HCT116 (cell line): Measurements from ENCODE around the gene MYO1F. TPM values are rescaled to one million over a fixed set of nuclear protein-coding genes. Genes with fewer than 3 reads are reported as not detected.

ENCODE experiments used
- ATAC-seq: fragments of 200-7000 bp; cut with Tn5 transposase; 2 replicates; pipeline ENCODE4 v1.9.1; 2020; ENCODE audit warnings: mild to moderate bottlenecking, moderate library complexity
- BruUV-seq: library from RNA; stranded (reverse); fragments of 400-500 nt; replicated peaks from 2 replicates; lab custom pipeline; 2021; lab: Mats Ljungman, UMichigan
- CTCF ChIA-PET: fragments of 300-600 bp; sonication (Branson Sonifier 250); formaldehyde crosslinking; loops from one replicate; lab custom pipeline; 2021; ENCODE audit warnings: antibody characterized with exemption; lab: Charles Lee
- POLR2A ChIA-PET: fragments of 300-600, 350-600 bp; sonication (Branson Sonifier 250); formaldehyde crosslinking; loops from one replicate; lab custom pipeline; 2021; ENCODE audit warnings: antibody characterized with exemption; lab: Charles Lee
- RAD21 ChIA-PET, 2 experiments: fragments of 300-600 bp; sonication (Branson Sonifier 250); formaldehyde crosslinking; loops; one replicate each; lab custom pipeline; 2023; ENCODE audit warnings: low total read pairs in 2 of 2; ENCODE audit not compliant: uncharacterized antibody in 2 of 2, unreplicated experiment in 2 of 2, low non-redundant PET in 1 of 2; lab: Charles Lee
- DNase-seq: peaks from one replicate; pipeline ENCODE4 v3.0.0-alpha.2; 2010; ENCODE audit warnings: low read depth, low spot score
- H2AFZ ChIP-seq: fragments of 200-600 bp; shearing (Covaris generic), sonication (generic); 2 replicates; pipeline ENCODE4 v1.6.1; 2017; ENCODE audit warnings: low read depth, mixed run types, mixed read lengths, antibody characterized with exemption, low read length; ENCODE audit not compliant: poor library complexity, severe bottlenecking
- H3K27ac ChIP-seq: 2 replicates; pipeline ENCODE4 v1.5.1; 2012; ENCODE audit warnings: low read depth, low read length
- H3K27me3 ChIP-seq: fragments of 200-600 bp; sonication (generic); 2 replicates; pipeline ENCODE4 v1.6.1; 2016; ENCODE audit warnings: mixed run types, low read length, mixed read lengths; ENCODE audit not compliant: insufficient read depth
- H3K36me3 ChIP-seq, 2 experiments: fragments of 200-500 bp in 1 of 2; fragments of 200-600 bp in 1 of 2; sonication (Bioruptor generic) in 1 of 2; sonication (generic) in 1 of 2; 2 replicates each; pipeline versions ENCODE4 v1.5.1 to v1.6.1; 2014 to 2016; ENCODE audit warnings: low read length in 2 of 2, inconsistent platforms in 1 of 2, mixed read lengths in 1 of 2, mixed run types in 1 of 2; ENCODE audit not compliant: insufficient read depth in 2 of 2, control insufficient read depth in 1 of 2
- H3K4me1 ChIP-seq, 2 experiments: fragments of 200-600 bp in 1 of 2; sonication (generic) in 1 of 2; 2 replicates each; pipeline versions ENCODE4 v1.5.1 to v1.6.1; 2012 to 2017; ENCODE audit warnings: low read length in 2 of 2, inconsistent platforms in 1 of 2, mild to moderate bottlenecking in 1 of 2, mixed read lengths in 1 of 2, mixed run types in 1 of 2, moderate library complexity in 1 of 2; ENCODE audit not compliant: insufficient read depth in 2 of 2, control insufficient read depth in 1 of 2
- H3K4me2 ChIP-seq: fragments of 200-600 bp; sonication (generic); 2 replicates; pipeline ENCODE4 v1.6.1; 2017; ENCODE audit warnings: mixed run types, low read length, mixed read lengths
- H3K4me3 ChIP-seq, 2 experiments: fragments of 200-600 bp in 1 of 2; sonication (generic) in 1 of 2; replicated peaks in 1 of 2; 2 replicates each; pipeline ENCODE4 v1.5.1; 2011 to 2016; ENCODE audit warnings: low read length in 2 of 2, control low read depth in 1 of 2, low read depth in 1 of 2, mild to moderate bottlenecking in 1 of 2, mixed read lengths in 1 of 2, mixed run types in 1 of 2
- H3K79me2 ChIP-seq: fragments of 200-600 bp; sonication (generic); 2 replicates; pipeline ENCODE4 v1.6.1; 2017; ENCODE audit warnings: mild to moderate bottlenecking, mixed run types, low read length, moderate library complexity, mixed read lengths; ENCODE audit not compliant: insufficient read depth
- H3K9ac ChIP-seq: fragments of 200-600 bp; sonication (generic); 2 replicates; pipeline ENCODE4 v1.6.1; 2016; ENCODE audit warnings: low read length, mixed read lengths
- H3K9me2 ChIP-seq: fragments of 200-600 bp; sonication (generic), shearing (Covaris generic); 2 replicates; pipeline ENCODE4 v1.6.1; 2017; ENCODE audit warnings: mixed run types, mild to moderate bottlenecking, moderate library complexity; ENCODE audit not compliant: insufficient read depth
- H3K9me3 ChIP-seq, 2 experiments: fragments of 200-500 bp in 1 of 2; fragments of 200-600 bp in 1 of 2; sonication (Bioruptor generic) in 1 of 2; sonication (generic) in 1 of 2; 2 replicates each; pipeline ENCODE4 v1.6.1; 2014 to 2017; ENCODE audit warnings: low read length in 2 of 2, mixed read lengths in 2 of 2, inconsistent platforms in 1 of 2, low read depth in 1 of 2, mild to moderate bottlenecking in 1 of 2, mixed run types in 1 of 2, moderate library complexity in 1 of 2; ENCODE audit not compliant: control insufficient read depth in 1 of 2, insufficient read depth in 1 of 2
- H4K20me1 ChIP-seq: fragments of 200-600 bp; sonication (generic), shearing (Covaris generic); 2 replicates; pipeline ENCODE4 v1.6.1; 2017; ENCODE audit warnings: mixed run types, mild to moderate bottlenecking, moderate library complexity; ENCODE audit not compliant: insufficient read depth
- CBX3 ChIP-seq: IDR thresholded peaks from 2 replicates; pipeline ENCODE4 v1.6.1; 2012; ENCODE audit warnings: low read depth
- CEBPB ChIP-seq: IDR thresholded peaks from 2 replicates; pipeline ENCODE4 v1.6.1; 2012; ENCODE audit warnings: low read depth
- EGR1 ChIP-seq: IDR thresholded peaks from 2 replicates; pipeline ENCODE4 v1.6.1; 2012; ENCODE audit warnings: low read depth
- JUND ChIP-seq: IDR thresholded peaks from 2 replicates; pipeline ENCODE4 v1.6.1; 2012
- MAX ChIP-seq: IDR thresholded peaks from 2 replicates; pipeline ENCODE4 v1.6.1; 2012
- POLR2A ChIP-seq: IDR thresholded peaks from 2 replicates; pipeline ENCODE4 v1.7.0; 2011; ENCODE audit warnings: borderline replicate concordance; ENCODE audit not compliant: insufficient read depth, insufficient read length; ENCODE audit errors: extremely low read depth
- POLR2AphosphoS5 ChIP-seq: IDR thresholded peaks from 2 replicates; pipeline ENCODE4 v1.6.1; 2011; ENCODE audit warnings: mild to moderate bottlenecking, low read depth, low read length, moderate library complexity
- SIN3A ChIP-seq: IDR thresholded peaks from 2 replicates; pipeline ENCODE4 v1.6.1; 2012; ENCODE audit warnings: low read depth
- SRF ChIP-seq: IDR thresholded peaks from 2 replicates; pipeline ENCODE4 v1.6.1; 2012; ENCODE audit warnings: low read depth
- ZFX ChIP-seq: fragments of 450-650 bp; IDR thresholded peaks from 2 replicates; pipeline ENCODE4 v1.6.1; 2017
- ZNF274 ChIP-seq: fragments of 200-500 bp; sonication (Bioruptor generic); IDR thresholded peaks from 2 replicates; pipeline ENCODE4 v1.6.1; 2014; ENCODE audit warnings: mild to moderate bottlenecking, low read depth, low read length, inconsistent platforms
- intact Hi-C: fragments of 100-400 bp; cut with micrococcal nuclease; formaldehyde crosslinking; loops from 2 replicates; pipeline ENCODE4 v1.10.0; 2022
- total RNA-seq: library from RNA; stranded (reverse); gene quantifications from one replicate; pipeline ENCODE4 v1.2.1, GENCODE V29; 2021; ENCODE audit not compliant: unreplicated experiment
- TF ChIP-seq, protein P1 (sequence below), 3 experiments: fragments of 200-600 bp in 1 of 3; sonication (generic) in 1 of 3; IDR thresholded peaks in 2 of 3; conservative IDR thresholded peaks in 1 of 3; 2 replicates each; pipeline ENCODE4 v1.5.1; 2012 to 2017; ENCODE audit warnings: low read depth in 2 of 3, low read length in 2 of 3, antibody characterized with exemption in 1 of 3, borderline replicate concordance in 1 of 3, control low read depth in 1 of 3, mild to moderate bottlenecking in 1 of 3, mixed read lengths in 1 of 3, mixed run types in 1 of 3, moderate library complexity in 1 of 3; ENCODE audit not compliant: insufficient read depth in 1 of 3
- TF ChIP-seq, protein P2 (sequence below): IDR thresholded peaks from 2 replicates; pipeline ENCODE4 v1.6.1; 2012

Gene MYO1F
- total RNA-seq, 1 experiment from 2014 or later = 0.39 TPM

DNA sequence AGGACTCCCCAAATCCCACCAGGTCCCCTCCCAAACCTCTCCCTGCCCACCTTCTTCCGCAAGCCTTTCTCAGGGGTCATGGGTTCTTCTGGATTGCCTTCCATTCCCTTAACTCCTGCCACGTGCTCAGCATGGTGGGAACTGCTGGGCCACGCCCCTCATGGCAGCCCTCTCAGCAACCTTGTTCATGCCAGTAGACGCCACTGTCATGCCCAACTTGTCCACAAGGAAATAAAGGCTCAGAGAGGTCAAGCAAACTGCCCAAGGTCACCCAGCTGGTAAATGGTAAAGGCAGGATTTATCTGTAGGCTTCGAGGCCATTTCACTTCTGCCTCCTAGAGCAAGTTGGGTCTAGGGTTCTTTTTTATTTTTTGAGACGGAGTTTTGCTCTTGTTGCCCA, 85.7 kb downstream of the MYO1F start:
- H3K9ac ChIP-seq = no peak overlapping the region
- H3K9me3 ChIP-seq = no peaks in the 10 kb centered on the region
- RAD21 ChIA-PET = no interaction called here
- peaks cover 0 to 3% of the 10 kb centered on the region in 2 experiments; a peak in 1 of 4 replicates for H3K4me1 ChIP-seq
- DNase-seq (no peak), ATAC-seq (peak; percentile 51; the same call in 1 of the 2 replicates)
- POLR2A ChIA-PET = no interaction called here
- no peak overlapping the region for H3K4me2 ChIP-seq
- intact Hi-C loops = no loop called here
- no peak overlapping the region for H2AFZ ChIP-seq
- H3K79me2 ChIP-seq = no peaks in the 10 kb centered on the region; the same call in 1 of the 2 replicates
- BruUV-seq = no TSS peak
- no peaks in the 10 kb centered on the region for H3K9me2 ChIP-seq
- no peak overlapping the region for H3K27ac ChIP-seq
- H3K4me3 ChIP-seq = no peak overlapping the region
- H3K36me3 ChIP-seq = peaks cover 12 to 19% of the 10 kb centered on the region in 2 experiments; a peak in 3 of 4 replicates
- TF ChIP-seq JUND = no peak
- TF ChIP-seq, protein P1, sequence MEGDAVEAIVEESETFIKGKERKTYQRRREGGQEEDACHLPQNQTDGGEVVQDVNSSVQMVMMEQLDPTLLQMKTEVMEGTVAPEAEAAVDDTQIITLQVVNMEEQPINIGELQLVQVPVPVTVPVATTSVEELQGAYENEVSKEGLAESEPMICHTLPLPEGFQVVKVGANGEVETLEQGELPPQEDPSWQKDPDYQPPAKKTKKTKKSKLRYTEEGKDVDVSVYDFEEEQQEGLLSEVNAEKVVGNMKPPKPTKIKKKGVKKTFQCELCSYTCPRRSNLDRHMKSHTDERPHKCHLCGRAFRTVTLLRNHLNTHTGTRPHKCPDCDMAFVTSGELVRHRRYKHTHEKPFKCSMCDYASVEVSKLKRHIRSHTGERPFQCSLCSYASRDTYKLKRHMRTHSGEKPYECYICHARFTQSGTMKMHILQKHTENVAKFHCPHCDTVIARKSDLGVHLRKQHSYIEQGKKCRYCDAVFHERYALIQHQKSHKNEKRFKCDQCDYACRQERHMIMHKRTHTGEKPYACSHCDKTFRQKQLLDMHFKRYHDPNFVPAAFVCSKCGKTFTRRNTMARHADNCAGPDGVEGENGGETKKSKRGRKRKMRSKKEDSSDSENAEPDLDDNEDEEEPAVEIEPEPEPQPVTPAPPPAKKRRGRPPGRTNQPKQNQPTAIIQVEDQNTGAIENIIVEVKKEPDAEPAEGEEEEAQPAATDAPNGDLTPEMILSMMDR (IDR thresholded peaks at IDR 0.05 in 2 of 3, conservative IDR thresholded peaks at IDR 0.05 in 1 of 3; ENCODE audit: borderline replicate concordance in 1 of 3, insufficient read depth in 1 of 3, low read depth in 2 of 3, low read length in 2 of 3) = peak in 1 of 3 experiments; percentile 33; a peak in 2 of 6 replicates
- no peaks in the 10 kb centered on the region for H3K27me3 ChIP-seq
- H4K20me1 ChIP-seq = no peaks in the 10 kb centered on the region
- CTCF ChIA-PET = no interaction called here

GRCh38 chr19:8490873-8491272, 86.4 kb downstream of the MYO1F start:
- peaks cover 19 to 21% of the 10 kb centered on the region in 2 experiments; a peak in 3 of 4 replicates for H3K36me3 ChIP-seq
- peaks cover 0 to 1% of the 10 kb centered on the region in 2 experiments; a peak in 1 of 4 replicates for H3K4me1 ChIP-seq
- H2AFZ ChIP-seq = no peak overlapping the region
- CTCF ChIA-PET = no interaction called here
- intact Hi-C loops = no loop called here
- no peak overlapping the region for H3K27ac ChIP-seq
- no peaks in the 10 kb centered on the region for H4K20me1 ChIP-seq
- H3K9me2 ChIP-seq = no peaks in the 10 kb centered on the region
- POLR2A ChIA-PET = no interaction called here
- no TSS peak for BruUV-seq
- TF ChIP-seq, protein P2, sequence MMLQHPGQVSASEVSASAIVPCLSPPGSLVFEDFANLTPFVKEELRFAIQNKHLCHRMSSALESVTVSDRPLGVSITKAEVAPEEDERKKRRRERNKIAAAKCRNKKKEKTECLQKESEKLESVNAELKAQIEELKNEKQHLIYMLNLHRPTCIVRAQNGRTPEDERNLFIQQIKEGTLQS = no peak
- TF ChIP-seq MAX = no peak
- no peak for TF ChIP-seq CEBPB
- TF ChIP-seq, protein P1 (IDR thresholded peaks at IDR 0.05 in 2 of 3, conservative IDR thresholded peaks at IDR 0.05 in 1 of 3; ENCODE audit: borderline replicate concordance in 1 of 3, insufficient read depth in 1 of 3, low read depth in 2 of 3, low read length in 2 of 3) = no peak
- TF ChIP-seq ZFX = no peak
- TF ChIP-seq POLR2AphosphoS5 = no peak
- TF ChIP-seq POLR2A = no peak
- TF ChIP-seq SIN3A = no peak
- no peak for TF ChIP-seq CBX3
- TF ChIP-seq ZNF274 = no peak
- no peak for TF ChIP-seq EGR1
- no peak for TF ChIP-seq SRF
- TF ChIP-seq, all 23 proteins: peak for 0
- no peak overlapping the region for H3K4me3 ChIP-seq
- H3K27me3 ChIP-seq = no peaks in the 10 kb centered on the region
- no peaks in the 10 kb centered on the region; the same call in 1 of the 2 replicates for H3K79me2 ChIP-seq
- no peak overlapping the region for H3K9ac ChIP-seq
- RAD21 ChIA-PET = no interaction called here
- H3K9me3 ChIP-seq = no peaks in the 10 kb centered on the region
- H3K4me2 ChIP-seq = no peak overlapping the region
- no peak for DNase-seq
- no peak for ATAC-seq
